GM19239 (cell line): ENCODE measurements around the gene SLC7A1.

Source experiments
- DNase-seq: peaks from one replicate; pipeline ENCODE4 v3.0.0; 2011; ENCODE audit warnings: low spot score; ENCODE audit not compliant: insufficient read length
- FAIRE-seq: peaks from 2 replicates; lab custom pipeline; 2011; peaks lifted over from hg19 to GRCh38; lab: Jason Lieb, UNC

The SLC7A1 gene

GRCh38 chr13:29474991-29475390, 120.5 kb downstream of the SLC7A1 start:
- DNase-seq (no peak), FAIRE-seq (no peak)

DNA sequence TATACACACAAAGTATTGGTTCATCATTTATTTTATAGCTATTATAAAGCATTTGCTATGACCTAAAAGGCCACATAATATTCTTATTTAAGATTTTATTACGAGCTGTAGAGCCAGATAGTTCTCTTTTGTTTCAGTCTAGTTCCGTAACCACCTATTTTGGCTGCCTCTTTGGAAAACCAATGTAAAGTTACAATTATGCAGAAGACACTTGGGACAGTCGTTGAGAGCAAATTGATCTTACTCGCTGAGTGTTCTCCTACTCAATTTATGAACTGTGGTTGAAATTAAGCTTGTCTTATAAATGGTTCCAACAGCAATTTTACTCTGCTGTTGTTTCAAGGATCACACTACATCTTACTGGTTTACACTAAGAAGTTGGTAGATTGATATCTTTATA, 122.3 kb downstream of the SLC7A1 start:
- no peak for FAIRE-seq
- DNase-seq = no peak

DNA sequence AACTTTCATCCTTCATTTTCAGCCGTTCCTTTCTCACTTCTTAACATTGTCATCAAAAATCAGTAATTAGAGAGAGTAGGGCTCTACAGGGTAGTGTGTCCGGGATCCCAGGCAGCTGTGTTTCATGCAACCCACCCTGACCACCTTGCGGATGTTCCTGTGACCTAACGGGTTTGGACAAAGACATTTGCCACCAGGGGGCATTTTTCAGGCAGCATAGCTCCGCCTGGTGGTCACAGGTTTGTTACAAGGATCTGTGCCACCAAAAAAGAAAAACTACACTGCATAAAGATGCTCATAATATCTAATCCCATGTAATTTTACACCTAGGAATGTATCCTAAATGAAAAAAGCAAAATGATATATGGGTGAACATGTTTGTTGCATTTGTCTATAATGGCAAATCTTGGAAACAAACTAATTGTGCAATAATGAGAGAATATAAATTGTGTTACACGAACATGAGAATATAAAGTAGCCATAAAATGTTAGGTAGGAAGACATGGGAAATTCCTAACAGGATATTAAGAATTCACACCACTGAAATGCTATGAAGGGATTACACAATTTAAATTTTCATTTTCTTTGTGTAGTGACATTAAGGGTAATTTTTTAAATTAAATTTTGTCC, 123.0 kb downstream of the SLC7A1 start:
- DNase-seq (peak; percentile 40), FAIRE-seq (peak; percentile 84)

GRCh38 chr13:29471551-29471950, 123.9 kb downstream of the SLC7A1 start:
- DNase-seq (no peak), FAIRE-seq (no peak)

- FAIRE-seq (no peak), DNase-seq (no peak)
Measured at GRCh38 chr13:29465741-29466293, 129.7 kb downstream of the SLC7A1 start.

GRCh38 chr13:29464105-29464679, 131.3 kb downstream of the SLC7A1 start:
- DNase-seq (no peak), FAIRE-seq (no peak)

GRCh38 chr13:29459813-29460355, 135.6 kb downstream of the SLC7A1 start:
- DNase-seq (no peak), FAIRE-seq (no peak)
